GM21723 (cell line): ENCODE data around the gene AREG.

Experiments used
- ATAC-seq: cut with Tn5 transposase; IDR thresholded peaks from one replicate; pipeline ENCODE4 v1.9.1; 2021; ENCODE audit warnings: mild to moderate bottlenecking, moderate library complexity; ENCODE audit not compliant: unreplicated experiment

AREG gene

GRCh38 chr4:74431113-74431826 lies 13.7 kb upstream of the AREG start:
- peak; percentile 69 for ATAC-seq

GRCh38 chr4:74433043-74433442 lies 11.9 kb upstream of the AREG start:
- no peak for ATAC-seq

- ATAC-seq = no peak
Observed at GRCh38 chr4:74433541-74434172, 11.3 kb upstream of the AREG start.

GRCh38 chr4:74435296-74435695 lies 9.6 kb upstream of the AREG start:
- no peak for ATAC-seq

DNA sequence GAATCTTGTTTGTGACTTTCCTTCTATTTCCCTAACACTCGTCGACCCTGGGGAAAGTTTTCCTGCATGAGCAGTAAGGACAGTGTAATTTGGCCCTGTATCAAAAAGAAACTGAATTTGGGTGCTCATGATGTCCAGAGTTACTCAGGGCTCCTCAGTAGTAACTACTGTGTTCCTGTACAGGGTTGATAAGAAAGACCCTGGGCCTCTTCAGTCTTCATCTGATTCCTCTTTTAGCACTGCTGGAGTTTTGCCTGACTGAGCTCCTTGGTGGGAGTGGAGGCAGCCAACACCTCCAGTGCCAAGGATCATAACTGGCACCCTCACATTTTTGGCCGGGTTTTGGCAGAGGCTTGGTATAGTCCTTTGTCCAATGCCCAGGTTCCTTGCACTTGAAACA lies 7.1 kb upstream of the AREG start:
- ATAC-seq = no peak

DNA sequence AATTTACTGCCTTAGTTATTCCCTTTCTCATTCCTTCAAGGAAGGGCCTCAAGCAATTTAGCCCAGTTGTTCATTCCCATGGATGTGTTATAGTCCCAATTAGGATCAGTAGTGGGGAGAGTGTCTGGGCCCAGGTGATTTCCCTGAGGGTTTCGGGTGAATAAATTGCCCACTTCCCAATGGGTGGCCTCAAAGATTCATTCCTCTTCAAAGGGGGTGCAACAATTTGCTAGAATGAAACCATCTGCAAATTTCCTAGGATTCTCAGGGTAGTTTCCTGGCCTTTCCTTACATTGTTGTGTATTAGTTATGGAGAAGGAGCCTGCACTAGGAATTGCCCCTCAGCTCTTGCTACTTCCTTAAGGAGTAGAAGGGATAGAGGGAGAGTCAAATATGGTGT lies 6.3 kb upstream of the AREG start:
- ATAC-seq = no peak

GRCh38 chr4:74439952-74440351 lies 5.0 kb upstream of the AREG start:
- no peak for ATAC-seq

DNA sequence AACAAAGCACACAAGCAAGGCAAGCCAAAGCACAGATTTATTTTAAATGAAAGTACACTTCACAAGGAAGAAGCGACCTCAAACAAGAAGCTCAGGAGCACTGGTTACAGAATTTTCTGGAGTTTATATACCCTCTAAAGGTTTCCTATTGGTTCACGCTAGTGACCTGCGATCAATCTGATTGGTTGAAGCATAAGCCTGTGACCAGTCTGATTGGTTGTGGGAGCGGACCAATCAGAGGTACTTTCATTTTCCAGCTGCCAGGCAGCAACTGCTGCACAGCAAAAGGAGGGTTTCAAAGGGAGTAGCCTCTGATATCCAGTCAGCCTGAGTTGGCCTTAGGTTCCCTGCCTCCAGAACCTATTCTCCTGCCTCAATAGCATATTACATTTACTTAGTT lies 4.6 kb upstream of the AREG start:
- ATAC-seq = no peak

DNA sequence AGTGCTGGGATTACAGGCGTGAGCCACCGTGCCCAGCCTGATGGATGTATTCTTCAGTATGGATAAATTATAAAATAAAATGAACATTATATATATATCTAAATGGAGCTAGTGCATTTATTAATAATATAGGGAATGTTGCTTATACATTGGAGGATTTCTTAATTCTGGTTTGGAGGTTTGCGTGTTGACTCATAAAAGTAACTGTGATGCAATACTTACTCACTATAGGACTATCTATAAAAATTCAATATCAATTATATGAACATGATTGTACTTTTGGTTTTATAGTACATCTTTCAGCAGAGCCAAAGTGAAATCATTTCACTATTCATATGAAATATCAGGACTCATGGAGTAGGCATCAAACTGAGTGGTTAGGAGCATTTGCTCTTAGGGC lies 3.2 kb upstream of the AREG start:
- no peak for ATAC-seq

DNA sequence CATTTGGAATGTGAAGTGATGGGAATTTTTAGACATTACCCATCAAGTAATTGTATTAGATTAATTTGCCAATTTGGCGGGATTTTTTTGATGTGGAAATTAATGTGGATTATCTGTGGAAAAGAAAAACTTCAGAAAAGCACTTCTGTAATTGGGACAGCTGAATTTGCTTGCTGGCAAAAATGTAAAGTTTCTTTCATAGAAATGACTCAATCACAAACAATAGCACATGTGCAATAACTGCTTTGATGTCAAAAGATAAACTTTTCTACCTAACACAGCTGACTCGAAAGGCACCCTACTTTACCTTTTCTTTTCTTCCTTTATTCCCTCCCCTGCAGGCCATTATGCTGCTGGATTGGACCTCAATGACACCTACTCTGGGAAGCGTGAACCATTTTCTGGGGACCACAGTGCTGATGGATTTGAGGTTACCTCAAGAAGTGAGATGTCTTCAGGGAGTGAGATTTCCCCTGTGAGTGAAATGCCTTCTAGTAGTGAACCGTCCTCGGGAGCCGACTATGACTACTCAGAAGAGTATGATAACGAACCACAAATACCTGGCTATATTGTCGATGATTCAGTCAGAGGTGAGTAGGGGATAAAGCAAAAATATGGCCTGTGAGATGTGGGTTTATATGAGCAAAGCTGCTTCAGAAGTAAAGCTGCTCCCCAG lies 1.4 kb downstream of the AREG start:
- ATAC-seq = no peak

DNA sequence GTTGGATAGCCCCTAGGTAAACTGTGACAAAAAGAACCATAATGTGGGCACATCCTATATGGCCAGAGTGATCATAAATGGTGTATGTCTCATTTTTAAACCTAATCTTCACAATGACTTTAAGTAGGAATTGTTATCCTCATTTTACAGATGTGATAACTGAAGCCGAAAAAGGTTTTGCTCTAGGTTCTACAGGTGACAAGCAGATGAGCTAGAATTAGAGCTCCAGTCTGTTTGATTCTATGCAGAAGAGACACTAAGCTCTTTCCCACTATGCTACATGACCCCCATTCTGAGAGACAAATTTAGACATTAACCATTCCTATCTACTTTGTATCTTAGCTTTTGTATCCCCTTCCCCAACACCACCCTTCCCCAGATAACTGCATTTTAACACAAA lies 2.0 kb downstream of the AREG start:
- no peak for ATAC-seq

DNA sequence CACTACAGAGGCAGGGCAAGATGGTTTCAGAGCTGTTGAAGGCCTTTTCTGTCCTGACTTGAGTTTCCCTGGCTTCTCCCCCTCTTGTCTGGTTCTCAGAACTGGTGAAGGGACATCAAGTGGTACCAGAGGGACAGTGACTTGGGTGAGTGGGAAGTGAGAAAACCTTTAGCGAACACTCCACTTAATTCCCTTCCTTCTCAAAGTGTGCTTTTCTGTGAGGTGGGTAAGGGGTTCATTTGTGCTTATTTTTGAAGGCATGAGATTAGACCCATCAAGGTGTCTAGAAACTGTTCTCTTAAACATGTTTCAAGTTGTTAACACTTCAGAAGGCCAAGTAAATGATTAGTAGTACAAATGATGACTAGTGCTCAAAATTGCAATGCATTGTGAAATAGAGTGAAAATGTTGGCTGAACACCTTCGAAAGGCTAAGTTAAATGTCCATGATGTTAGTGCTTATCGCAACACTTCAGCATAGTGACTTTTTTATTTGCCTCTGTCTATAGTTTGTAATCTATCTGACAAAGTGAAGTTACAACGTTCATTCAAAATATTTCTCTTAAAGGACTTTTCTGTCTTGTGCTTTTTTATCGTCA lies 2.8 kb downstream of the AREG start:
- ATAC-seq = no peak

DNA sequence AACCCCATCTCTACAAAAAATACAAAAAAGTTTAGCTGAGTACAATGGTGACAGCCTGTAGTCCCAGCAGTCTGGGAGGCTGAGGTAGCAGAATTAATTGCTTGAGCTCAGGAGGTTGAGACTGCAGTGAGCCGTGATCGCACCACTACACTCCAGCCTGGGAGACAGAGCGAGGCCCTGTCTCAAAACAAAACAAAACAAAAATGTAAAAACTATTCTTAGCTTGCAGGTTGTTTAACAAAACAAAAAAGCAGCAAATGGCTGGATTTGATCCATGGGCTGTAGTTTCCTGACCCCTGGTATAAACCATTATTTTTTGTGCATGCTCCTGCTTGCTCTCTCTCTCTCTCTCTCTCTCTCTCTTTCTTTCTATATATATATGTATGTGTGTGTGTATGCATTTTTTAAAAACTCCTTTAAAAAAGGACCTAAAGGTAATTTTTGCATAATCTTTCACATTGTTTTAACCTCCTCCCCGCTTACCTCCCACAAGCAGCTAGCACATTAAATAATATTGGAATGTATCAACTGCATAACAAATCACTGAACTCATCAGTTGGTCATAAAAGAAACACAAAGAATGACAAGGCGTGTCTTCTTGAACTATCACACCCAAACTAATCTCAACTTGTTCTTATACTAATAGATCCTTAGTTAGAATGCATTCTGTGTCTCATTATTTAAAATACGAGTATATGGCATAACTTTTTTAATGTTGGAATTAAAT lies 4.8 kb downstream of the AREG start:
- ATAC-seq = no peak

GRCh38 chr4:74450298-74450683 lies 5.4 kb downstream of the AREG start:
- no peak for ATAC-seq

GRCh38 chr4:74451214-74451661 lies 6.3 kb downstream of the AREG start:
- no peak for ATAC-seq

GRCh38 chr4:74453037-74453635 lies 8.2 kb downstream of the AREG start:
- no peak for ATAC-seq

DNA sequence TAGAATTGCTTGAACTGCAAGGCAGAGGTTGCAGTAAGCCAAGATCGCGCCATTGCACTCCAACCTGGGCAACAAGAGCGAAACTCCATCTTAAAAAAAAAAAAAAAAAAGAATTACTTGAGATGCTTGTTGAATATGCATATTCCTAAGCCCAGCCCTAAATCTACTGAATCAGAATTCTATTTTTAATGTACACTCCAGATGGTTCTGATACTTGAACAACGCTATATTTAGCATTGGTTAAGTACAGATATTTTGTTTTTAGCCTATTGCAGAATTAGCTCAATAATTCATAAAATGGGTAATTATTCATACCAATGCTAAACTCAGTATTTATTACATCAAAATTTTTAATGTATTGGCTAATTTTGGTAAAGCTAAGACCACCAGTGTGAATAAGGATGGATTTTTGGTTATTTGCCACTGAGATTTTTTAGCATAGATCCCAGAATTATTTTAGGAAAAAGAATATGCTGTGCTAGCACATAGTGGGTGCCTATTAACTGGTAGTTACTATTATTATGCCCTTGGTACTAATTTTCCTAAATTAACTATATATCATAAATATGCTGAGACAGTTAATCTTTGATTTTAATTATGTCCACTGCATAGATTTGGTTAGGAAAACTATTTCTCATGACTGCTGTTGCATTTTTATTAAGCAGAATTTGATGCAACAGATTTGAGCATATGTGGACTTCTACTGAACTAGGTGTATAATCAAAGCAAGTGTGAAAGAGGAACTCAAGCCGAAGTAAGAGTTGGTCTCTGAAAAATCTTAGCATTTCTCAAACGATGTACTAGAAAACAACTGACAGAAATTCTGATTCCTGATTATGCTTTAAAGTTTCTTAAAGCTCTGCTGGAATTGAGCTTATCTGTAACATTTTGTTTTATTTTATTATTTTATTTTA lies 9.2 kb downstream of the AREG start:
- no peak for ATAC-seq

DNA sequence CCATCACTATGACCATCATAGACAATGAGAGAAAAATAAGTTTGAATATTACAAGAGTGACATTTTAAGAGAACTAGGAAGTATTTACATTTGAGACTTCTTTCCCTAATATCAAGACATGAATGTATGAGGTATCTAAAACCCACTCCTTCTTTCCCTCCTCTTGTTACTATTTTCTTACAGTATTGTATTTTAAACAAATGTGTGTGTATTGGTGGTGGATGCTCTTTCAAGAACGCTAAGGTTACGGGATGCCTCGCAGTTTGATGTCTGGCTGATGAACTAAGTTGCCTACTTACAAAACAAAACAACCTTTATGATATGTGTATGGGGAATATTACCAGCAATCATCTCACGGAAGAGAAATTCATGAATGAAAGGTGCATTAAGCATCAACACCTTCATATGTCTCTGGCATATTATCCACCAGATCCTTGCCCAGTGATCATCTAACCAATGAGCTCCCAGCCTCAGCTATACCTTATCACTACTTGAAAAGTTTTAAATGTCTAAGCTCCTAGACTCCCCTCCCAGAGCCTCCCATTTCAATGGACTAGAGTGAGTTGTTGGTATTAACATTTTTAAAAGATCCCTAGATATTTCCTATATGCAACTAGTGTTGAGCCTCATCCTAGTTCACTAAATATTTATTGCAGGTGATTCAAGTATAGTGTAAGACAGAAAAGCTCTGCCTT lies 10.6 kb downstream of the AREG start:
- no peak for ATAC-seq

- ATAC-seq = no peak
Observed at GRCh38 chr4:74456056-74456744, 11.3 kb downstream of the AREG start.
